Activated CD4-positive, CD25-positive, alpha-beta regulatory T cell (primary cell): Measurements from ENCODE around the gene TELO2.
"Not testable (repeated sequence)": the region's sequence is repeated elsewhere in the genome, so short reads cannot be mapped to it uniquely, and the experiment has no call there.

Experiments used
- DNase-seq, 4 experiments: peaks; one replicate each; lab custom pipeline; 2025; lab: John Stamatoyannopoulos, UW

TELO2 gene

DNA sequence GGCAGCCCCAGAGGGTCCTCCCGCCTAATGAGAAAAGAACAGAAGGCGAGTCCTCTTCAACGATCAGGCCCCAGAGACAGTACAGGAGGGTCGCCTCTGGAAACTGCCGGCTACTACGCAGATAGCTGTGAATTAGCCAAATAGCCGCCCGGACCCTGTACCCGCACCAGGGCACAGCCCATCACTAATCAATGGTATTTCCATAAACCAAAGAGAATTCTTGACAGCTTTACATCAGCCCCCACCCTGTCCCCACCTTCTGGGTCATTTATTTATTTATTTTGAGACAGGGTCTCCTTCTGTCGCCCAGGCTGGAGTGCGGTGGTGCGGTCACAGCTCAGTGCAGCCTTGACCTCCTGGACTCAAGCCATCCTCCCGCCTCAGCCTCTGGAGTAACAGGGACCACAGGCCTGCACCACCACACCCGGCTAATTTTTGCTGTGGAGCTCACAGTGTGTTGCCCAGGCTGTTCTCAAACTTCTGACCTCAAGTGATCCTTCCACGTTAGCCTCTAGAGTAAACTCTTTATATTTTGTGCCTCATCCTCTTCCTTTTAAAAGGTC lies 17.5 kb upstream of the TELO2 start:
- DNase-seq, result no peak

DNA sequence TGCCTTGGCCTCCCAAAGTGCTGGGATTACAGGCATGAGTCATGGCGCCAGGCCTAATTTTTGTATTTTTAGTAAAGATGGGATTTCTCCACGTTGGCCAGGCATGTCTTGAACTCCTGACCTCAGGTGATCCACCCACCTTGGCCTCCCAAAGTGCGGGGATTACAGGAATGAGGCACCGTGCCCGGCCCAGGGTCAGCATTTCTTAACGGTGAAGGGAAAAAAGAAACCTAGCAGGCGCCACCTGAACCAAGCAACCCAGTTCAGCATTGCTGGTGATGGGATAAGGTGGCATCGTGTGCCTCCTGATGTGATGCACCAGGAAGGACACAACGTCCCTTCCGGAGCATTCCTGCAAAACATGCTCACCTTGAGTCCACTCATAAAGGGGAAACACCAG lies 16.1 kb upstream of the TELO2 start:
- no peak for DNase-seq

DNA sequence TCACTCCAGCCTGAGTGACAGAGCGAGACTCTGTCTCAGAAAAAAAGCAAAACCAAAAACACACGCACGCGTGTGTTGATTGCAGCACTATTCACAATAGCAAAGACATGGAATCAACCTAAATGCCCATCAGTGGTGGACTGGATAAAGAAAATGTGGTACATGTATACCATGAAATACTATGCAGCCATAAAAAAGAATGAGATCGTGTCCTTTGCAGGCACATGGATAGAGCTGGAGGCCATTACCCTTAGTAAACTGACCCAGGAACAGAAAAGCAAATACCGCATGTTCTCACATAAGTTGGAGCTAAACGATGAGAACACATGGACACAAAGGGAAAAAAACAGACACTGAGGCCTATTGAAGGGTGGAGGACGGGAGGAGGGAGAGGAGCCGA lies 14.2 kb upstream of the TELO2 start:
- not testable (repeated sequence) for DNase-seq

DNA sequence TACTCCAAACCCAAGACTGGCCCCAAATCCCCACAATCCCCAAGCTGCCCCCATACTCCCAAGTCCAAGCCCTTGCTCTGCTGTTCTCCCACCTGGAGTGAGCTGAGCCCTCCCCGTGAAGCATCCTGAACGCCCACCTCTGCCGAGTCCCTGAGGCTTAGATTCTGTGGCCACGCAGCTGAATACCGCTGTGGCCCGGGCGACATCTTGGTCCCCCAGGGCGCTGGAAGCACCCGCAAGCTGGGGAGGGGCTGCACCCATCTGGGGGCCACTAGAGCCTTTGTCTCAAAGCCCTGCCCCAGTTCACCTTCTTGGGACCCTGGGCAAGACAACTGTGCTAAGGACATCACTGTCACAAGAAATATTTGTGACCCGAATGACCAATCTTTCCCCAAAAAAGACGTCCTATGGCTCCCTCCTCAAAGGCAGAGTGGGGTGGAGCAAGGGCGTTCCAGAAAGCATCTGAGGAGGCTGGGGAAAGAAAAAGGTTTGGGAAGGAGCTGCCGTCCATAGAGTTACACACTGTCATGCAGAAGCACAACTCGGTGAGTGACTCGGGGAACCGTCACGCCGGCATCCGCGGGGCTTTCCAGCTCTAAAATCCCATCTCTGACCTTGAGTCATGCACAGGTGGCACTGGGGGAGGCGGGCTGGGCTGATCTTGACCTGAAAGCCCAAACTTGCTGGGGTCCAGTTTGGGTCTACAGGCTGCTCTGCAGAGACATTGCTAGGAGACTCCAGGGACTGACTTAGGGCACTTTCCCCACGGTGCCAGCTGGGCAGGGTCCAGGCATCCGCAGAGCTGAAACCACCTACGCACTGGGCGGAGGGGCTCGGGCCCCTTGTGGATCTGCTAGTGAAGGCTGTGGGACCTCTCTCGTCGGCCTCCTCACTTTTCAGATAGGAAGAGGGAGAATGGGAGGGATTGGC lies 11.0 kb upstream of the TELO2 start:
- DNase-seq, result no peak

DNA sequence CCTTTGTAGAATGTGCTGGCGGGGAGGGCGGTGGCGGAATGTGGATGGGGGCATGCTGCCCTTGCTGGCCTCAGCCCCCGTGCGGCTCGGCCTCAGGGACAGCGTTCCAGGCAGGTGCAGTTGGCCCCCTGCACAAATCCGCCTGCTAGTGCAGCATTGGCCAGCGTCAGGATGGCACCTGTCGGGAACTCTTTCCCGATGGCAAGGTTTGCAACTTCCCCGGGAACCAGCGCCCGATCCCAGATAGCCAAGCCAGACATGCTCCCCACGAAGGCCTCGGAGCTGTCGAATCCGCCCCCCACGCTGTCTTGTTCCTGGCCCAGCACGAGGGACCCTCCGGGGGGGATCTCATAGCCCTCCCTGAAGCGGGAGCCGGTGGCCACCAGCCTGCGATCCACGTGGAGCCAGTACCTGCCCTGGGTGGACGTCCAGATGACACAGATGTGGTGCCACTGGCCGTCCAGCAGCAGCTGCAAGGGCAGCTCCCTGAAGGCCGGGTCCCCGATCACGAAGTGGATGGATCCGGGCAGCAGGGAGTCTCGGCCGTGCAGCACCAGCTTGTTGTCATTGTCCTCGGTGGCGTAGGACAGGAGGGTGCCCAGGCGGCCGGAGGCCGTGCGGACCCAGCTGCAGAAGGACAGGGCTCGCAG lies 7.2 kb upstream of the TELO2 start:
- DNase-seq, result no peak

DNA sequence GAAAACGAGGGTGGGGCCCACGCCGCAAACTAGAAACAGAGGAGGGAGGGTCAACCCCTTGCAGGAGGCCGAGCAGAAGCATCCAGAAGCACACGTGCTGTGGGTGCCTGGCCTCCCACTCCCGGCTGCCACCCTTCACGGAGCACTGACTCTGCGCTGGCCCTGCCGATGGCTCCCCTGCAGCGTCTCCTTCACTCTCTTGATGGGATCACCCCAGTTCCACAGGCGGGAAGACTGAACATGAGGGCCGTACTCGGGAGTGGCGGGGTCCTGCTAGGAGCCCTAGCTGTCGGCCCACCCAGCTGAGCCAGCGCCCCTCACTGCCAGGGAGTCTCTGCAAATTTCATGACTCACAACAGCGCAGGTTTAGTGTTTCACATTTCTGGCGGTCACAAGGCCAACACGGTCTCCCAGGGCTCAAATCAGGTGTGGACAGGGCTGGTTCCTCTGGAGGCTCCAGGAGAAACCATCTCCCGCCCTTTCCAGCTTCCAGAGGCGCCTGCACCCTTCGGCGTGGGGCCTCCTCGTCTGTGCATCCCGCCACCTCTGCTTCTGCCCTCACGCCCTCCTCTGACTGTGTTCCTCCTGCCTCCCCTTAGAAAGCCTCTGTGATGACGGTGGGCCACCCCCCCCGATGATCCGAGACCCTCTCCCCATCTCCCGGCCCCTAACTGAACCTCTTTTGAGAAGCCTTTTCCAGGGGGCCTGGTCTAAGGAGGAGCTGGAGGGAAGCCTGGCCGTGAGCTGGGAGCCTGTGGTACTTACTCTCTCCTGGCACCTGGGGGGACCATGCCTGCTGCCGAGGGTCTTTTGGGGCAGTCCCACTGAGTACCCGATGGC lies 6.4 kb upstream of the TELO2 start:
- no peak for DNase-seq

DNA sequence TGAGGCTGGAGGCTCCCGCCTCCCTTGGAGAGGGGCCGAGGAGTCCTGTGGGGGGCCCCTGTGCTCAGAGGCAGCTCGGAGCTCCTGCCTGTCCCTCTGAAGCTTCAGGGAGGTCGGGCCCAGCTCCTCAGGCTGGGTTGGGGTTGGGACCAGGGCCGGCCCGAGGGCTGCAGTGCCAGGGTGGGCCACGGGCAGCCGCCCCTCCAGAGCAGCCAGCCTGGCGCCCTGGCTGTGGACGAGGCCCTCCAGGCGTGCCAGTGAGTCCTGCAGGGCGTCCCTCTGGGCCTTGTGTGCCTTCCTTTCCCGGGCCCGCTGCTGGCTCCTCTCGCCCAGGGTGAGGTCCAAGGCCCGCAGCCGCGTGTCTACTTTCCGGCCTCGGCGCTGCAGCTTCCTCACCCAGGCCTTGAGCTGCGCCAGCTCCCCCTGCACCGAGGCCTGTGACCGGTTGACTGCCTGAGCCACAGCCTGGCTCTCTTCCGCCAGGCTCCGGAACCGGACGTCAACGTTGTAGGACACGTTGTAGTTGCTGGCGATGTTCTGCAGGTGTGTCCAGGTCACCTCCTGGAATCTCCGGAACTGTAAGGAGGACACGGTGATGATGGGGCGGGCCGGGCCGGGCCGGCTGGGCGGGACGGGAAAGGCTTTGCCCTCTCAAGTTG lies 5.6 kb upstream of the TELO2 start:
- DNase-seq, result no peak

DNA sequence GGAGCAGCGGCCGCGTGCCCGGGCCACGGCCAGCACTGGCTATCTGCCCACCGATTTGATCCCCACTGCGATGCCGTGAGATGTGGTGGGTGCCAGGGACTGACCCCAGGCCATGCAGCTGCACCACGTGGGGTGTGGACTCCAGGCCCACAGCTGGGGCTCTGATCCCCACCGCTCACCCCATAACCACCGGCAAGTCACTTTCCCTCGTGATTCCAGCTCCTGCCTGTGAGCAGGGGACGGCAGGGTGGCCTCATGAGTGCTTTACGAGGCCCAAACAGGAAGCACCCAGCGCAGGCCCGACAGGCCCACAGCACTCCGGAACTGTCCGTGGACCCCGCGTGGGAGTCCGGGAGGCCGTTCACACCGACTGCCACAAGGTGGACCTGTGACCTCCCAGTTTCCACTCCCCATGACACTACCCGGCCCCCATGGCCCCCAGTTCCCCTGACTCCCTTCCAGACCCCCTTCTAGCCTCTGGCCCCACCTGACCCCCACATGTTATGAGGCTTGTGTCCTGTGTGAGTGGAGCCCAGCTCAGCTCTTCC lies 5.0 kb upstream of the TELO2 start:
- DNase-seq, result no peak

DNA sequence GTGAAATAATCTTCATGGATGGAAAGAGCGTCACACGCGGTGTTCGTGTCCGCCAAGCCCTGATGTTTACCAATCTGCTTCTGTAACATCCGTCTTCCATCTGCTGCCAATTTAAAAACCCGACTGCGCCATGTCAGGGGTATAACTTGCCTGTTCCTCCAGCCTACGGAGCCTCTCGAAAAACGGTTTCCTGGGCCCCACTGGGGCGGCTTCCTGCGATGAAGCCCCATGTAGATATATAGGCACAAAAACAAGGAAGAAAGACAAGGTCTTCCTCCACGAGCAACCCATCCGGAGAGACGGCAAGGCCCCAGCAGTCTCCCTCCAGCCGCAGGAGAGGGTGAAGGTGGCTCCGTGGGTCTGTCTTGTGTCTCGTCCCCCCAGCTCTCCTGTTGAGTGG lies 4.5 kb upstream of the TELO2 start, which contains the start of gene PTX4:
Gene PTX4, minus strand, starts transcription at position 326 of the 400 bp plus-strand sequence. Its CDS starts 35 bp downstream, at position 291.
- no peak for DNase-seq

DNA sequence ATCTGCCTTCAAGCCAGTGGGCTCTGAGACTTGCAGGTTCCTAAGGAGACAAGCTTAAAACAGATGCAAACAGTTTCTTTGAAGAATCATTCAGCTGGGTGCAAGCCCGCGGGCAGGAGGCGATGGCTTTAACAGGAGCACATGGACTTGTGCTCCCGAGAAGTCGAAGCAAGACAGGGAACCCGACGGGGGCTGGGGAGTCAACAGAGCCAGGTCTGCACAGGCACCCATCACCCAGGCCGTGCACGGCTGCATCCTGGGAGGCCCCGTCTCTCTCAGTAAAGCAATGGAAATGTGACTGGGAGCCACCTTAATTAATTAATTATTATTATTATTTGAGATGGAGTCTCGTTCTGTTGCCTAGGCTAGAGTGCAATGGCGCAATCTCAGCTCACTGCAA lies 4.1 kb upstream of the TELO2 start:
- no peak for DNase-seq

DNA sequence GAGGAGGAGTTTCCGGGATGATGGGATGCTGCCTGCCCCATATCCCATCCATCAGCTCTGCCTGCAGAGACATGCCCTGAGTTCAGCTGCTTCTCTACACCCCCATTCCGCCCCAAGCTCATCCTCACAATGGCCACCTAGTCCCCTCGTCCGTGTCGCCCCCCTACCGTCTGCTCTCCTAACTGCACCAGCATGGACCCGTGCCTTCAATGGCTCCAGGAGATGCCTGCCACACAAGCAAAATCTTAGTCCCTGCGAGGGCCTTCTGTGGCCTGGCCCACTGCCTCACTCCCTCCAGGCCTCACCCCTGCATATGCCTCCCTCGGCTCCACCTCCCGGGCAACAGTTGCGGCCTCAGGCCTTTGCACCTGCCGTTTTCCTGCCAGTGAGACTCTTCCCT lies 1.8 kb upstream of the TELO2 start:
- no peak for DNase-seq

DNA sequence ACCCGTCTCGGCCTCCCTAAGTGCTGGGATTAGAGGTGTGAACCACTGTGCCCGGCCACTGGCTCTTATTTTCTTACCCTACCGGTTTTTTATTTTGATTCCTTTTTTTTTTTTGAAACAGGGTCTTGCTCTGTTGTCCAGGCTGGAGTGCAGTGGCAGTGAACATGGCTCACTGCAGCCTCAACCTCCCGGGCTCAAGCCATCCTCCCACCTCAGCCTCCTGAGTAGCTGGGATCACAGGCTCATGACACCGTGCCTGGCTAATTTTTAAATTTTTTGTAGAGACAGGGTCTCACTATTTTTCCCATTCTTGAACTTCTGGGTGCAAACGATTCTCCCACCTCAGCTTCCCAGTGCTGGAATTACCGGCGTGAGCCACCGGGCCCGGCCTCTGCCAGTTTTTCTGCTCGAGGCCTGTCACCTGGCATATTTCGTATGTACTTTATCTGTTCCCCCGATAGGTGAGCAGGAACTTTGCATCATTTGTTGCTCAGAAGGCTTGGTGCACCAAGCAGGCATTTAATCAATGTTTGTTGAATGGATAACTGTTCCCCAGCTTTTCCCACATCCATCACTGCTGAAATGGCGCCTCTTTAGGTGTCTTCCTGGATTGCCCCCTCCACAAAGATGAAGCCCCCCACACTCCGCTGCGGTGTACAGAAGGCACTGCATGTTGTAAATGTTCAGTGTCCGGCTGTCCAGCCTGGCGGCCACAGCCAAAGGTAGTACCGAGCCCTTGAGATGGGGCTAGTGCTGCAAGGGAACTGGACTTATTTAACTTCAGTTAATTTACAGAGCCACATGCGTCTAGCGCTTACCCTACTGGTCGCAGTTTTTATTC lies 858 bp upstream of the TELO2 start:
- no peak for DNase-seq

DNA sequence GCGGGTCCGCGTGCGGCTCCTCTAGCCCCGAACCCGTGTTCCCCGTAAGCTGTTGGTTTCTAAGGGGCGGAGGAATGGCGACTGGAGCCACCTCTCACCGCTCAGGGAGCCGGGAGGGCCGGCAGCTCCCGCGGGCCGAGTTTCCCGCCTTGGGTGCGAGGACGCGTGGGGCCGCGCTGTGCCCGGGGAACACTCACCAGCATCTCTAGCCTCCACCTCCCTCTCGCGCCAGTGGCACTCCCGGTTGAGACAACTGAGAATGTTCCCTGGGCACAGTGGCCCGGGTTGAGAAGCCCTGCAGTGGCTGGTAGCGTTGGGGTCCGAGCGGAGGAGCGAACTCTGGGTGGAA lies 560 bp downstream of the TELO2 start:
- DNase-seq, result no peak

DNA sequence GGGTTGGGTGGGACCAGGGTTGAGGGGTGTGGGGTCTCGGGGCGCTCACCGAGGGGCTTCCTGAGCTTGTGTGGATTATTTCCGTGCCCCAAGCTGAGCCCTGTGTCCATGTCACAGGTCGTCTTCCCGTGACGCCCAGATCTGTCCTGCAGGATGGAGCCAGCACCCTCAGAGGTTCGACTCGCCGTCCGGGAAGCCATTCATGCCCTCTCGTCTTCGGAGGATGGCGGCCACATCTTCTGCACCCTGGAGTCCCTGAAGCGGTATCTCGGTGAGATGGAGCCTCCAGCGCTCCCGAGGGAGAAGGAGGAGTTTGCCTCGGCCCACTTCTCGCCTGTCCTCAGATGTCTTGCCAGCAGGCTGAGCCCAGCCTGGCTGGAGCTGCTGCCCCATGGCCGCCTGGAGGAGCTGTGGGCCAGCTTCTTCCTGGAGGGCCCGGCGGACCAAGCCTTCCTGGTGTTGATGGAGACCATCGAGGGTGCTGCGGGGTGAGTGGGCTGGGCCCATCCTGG lies 1.0 kb downstream of the TELO2 start:
- no peak for DNase-seq

DNA sequence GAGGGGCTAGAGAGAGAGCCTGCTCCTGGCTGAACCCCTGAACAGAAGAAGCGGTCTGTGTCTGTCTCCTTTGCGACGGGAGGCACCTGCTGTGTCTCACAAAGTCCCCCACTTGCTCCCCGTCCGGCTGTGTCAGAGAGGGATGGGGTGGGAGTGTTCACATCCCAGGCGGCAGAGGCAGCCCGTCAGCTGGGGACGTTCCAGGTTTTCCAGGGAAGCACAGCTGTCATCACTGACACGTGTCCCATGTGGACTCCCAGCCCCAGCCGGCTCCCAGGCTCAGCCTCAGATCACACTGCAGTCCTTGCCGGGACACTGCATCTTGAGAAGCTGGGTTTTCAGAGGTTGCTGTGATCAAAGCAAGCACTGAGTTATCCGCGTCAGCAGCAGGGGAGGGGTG lies 1.6 kb downstream of the TELO2 start:
- DNase-seq, result no peak

DNA sequence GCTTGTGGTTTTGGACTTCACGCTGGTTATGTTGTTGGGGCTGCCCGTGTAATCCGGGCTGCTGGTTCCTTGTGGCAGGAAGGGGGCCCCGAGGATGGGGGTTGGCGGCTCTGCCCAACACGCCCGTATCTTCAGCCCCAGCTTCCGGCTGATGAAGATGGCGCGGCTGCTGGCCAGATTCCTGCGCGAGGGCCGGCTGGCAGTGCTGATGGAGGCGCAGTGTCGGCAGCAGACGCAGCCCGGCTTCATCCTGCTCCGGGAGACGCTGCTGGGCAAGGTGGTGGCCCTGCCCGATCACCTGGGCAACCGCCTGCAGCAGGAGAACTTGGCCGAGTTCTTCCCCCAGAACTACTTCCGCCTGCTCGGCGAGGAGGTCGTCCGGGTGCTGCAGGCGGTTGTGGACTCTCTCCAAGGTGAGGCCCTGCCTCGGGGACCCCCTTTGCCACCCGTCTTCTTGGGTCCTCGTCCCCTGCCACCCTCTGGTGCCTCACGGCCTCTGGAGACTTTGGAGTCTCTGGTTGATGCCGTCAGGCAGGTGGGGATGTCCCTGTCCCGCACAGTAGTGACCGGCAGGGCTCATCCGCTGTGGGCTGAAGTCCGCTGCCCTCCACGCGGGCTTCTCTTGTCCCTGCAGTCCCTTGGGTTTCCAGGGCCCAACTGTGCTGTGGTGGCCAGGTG lies 2.2 kb downstream of the TELO2 start:
- no peak for DNase-seq

DNA sequence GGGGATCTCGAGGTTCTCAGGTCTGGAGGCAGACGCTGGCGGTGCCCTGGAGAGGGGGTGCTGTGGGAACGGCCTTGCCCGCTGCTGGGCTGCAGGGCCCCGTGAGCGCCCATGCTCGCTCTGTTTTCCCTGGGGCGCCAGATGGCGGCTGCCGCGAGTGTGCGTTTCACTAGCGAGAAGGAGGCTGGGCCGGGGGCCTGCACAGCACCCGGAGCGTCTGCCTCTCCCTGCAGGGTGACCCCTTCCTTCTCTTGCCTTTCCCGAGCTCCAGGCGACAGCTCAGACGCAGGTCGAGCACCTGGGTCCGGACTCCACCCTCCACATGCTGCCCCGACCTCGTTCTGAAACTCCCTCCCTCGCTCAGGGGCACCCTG lies 2.7 kb downstream of the TELO2 start:
- DNase-seq, result no peak

DNA sequence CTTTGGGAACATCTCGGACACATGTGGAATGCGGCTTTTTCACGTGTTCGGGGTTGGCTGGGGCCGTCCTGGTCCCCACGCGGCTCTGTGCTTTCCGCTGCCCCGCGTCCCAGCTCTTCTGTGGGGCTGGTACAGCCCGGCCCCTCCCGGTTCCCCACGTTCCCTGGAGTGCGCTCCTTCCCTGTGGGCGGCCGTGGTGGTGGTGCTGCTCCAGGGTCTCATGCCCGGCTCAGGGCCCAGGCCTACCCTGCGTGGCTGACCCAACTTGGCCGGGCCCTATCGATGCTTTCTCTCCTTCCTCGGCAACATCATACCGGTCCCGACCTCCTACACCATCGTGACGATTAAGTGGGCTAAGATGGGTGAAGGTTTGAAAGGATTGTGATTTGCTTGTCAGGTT lies 3.3 kb downstream of the TELO2 start:
- DNase-seq, result no peak

DNA sequence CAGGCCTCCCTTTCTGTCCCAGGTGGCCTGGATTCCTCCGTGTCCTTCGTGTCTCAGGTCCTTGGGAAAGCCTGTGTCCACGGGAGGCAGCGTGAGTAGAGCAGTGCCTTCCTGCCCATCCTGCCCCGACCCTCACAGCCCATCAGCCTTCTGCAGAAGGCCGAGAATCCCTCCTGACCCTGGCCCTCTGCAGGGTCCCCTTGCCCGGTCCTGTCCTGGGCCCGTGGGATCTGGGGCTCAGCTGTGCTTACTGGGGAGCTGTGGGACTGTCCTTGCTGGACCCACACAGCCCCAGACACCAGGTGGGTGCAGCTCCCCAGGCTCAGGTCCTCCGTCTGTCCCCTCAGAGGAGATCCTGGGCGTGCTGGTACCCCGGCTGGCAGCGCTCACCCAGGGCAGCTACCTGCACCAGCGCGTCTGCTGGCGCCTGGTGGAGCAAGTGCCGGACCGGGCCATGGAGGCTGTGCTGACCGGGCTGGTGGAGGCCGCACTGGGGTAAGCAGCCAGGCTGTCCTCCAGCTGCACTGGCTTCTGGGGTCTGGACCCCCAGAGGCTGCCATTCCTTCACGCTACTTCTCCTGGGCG lies 3.9 kb downstream of the TELO2 start:
- no peak for DNase-seq
